Suppressor macrophage treated with lipopolysaccharide for 4 hours (primary cell): Measurements from ENCODE around the gene CDK5R2.

Experiments
- DNase-seq: peaks from one replicate; pipeline ENCODE4 v3.0.0-alpha.2; 2020

CDK5R2 gene

DNA sequence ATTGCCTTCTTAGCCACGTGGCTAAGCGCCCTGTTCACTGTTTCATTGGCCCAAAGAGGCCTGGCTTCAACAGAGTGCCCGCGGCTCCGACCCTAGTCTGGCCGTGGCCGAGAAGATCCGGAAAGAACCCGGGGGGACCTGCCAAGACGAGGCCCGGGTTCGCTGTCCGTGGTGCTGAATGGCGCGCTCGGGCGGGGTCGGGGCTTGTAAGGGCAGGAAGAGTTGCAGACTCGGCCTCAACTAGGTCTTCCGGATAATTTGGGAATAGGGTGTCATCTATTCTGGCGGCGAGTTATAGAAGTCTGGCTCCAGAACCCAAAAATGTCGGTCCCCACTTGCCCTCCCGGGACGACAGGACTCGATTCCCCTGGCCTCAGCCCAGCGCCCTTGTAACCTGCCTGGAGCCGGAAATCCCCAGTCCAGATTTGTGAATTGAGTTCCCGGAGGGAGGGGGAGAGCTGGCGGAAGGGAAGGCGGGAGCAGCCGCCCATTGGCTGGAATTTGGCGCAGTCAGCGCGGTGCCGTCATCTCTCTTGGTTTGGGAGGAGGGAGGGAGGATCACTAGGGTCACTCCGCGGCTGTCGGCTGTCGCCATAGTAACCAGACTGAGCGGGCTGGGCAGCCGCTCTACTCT is 3.5 kb downstream of the CDK5R2 start:
- peak; percentile 41 for DNase-seq

DNA sequence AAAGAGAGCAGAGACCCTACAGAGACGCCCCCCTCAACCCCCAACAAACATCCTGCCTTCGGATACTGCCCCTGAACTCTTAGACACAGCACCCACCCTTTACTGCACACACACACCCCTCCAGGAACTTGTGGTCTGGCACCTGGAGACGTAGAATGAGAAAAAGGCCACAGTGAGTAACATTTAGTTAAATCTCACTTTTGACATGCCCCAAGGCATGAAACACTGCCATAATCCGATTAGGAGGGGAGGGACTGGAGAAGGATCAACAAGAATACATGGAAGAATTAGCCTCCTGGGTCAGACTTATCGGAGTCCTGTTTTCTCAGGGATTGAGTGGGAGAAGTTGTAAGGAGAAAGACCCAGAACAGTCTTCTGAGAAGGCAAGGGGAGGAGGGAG is 4.1 kb downstream of the CDK5R2 start:
- no peak for DNase-seq

DNA sequence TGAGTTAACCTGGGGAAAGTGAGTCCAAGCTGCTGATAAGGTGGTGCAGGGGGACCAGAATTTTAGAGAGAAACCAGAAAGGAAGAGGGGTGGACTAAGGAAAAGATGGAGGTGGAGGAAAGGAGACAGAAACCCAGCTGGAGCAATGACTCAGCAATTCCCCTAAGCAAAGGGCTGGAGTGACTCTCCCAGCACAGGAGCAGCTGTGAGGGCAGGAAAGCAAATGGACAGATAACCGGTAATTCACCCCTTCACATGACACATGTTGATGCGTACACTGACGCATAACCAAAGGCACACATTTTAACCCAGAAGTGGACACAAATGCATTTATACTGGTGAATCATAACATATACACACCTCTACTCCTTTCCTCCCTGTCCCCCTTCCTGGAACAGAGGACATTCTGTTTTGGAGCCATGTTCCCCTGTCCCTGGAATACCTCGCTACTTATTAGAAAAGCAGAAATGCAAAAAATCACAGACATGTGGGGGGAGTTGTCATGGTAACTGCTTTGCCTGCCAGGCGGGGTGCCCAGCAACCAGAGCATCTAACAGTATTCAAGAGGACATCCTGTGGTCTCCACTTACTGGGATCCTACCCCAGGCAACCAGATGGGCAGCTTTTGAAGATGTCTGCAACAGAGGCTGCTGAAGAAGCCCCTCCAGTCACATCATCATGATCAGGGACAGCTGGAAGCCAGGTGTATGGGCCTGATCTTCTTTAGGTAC is 4.7 kb downstream of the CDK5R2 start:
- no peak for DNase-seq

DNA sequence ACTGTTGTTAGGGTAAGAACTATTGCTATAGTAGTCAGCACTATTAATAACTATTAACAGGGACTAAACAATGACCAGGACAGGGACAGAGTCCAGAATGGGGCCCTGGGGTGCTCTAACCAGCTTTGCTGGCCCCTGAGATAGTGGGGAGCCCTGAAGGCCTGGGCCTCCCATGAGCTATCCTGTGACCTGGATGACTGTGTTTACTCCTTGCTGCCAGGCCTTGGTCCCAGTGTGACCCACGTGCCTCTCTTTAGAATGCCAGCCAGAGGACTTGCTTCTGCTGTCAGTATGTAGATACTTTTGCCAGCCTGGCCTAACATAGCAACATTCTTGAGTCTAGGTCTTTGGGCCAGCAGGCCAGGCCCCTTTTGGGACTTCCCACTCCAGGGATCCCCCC is 11.4 kb downstream of the CDK5R2 start:
- no peak for DNase-seq

DNA sequence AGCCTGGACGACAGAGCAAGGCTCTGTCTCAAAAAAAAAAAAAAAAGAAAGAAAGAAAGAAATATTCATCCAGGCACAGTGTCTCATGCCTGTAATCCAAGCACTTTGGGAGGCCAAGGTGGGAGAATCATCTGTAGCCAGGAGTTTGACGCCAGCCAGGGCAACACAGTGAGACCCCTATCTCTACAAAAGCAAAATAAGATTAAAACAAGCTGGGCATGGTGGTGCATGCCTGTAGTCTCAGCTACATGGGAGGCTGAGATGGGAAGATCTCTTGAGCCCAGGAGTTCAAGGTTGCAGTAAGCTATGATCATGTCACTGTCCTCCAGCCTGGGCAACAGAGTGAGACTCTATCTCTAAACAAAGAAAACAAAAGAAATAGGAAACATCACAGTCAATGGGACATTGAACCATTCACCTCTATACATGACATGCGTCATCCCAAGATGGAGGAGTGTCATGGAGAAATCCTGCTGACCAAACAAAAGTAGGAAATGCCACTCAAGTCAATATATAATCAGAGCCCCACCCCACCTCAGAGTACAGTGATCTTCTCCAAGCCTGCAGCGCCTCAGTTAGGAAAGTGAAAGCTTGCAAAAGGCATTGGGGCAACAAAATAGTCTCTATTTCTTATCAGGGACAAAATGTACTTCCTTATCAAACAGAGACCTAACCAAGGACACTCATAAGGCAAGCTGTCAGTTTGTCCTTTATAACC is 15.8 kb downstream of the CDK5R2 start:
- DNase-seq, result no peak

DNA sequence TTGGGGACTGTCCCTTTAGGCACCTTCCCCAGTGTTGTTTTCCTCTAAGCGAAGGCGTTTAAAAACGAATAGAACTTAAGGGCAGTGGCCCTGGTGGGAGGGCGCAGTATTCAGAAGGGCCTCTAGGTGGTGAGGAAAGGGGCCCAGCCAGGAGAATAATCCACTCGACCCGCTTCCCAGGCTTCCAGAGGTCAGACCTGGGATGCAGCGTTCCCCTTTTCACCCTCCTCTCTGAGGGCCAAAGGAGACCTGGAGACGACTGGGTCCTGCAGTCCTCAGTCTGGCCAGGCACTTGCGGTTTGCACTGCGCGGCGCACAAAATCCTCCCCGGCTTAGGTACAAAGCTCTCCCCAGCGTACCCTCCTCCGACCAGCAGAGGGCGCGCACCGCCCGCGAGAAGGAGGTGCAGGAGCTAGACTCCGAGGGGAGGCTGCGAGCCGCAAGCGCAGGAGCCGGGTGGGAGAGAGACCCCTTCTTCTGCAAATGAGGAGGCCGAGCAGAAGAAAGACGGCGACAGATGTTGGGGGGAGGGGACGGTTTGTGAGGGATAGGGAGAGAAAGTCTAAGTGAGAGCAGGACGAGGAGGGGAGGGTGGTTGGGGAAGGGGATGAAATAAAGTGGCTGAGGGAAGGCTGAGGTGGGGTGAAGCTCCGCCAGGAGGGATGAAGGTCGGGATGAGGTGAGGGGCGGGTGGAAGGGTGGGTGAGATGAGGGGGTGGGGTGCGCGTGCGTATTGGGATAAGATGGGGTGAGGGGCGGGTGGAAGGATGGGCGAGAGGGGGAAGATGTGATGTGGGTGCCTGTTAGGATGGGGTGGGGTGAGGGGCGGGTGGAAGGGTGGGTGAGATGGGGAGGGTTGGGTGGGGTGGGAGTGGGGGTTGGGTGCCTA is 20.6 kb downstream of the CDK5R2 start:
- DNase-seq, result peak; percentile 88

DNA sequence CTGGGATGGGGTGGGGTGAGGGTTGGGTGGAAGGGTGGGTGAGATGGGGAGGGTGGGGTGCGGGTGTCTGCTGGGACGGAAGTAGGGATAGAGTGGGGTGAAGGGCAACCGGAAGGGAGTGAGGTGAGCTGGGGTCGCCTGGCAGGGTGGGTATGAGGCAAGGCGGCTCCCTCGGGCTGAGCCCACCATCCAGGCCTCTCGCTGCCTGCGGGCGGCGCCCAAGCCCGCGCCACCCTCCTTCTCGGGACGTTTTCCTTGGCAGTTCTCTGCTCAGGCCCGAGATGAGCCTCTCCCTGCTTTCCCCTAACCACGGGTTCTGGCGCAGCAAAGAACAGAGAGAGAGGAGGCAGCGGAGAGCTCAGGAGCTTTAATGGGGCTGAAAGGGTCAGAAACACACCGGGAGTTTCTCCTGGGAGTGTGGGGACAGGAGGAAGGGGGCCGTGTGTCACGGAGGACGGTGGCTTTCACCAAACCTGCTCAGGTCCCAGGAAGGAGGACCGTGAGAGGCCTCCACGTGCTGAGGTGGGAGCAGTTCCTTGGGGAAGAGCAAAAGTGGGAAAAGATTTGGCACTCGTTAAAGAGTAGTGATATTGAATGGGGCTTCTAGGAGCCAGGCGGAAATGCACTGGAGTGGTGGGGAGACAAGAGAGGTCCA is 21.4 kb downstream of the CDK5R2 start:
- DNase-seq, result no peak

DNA sequence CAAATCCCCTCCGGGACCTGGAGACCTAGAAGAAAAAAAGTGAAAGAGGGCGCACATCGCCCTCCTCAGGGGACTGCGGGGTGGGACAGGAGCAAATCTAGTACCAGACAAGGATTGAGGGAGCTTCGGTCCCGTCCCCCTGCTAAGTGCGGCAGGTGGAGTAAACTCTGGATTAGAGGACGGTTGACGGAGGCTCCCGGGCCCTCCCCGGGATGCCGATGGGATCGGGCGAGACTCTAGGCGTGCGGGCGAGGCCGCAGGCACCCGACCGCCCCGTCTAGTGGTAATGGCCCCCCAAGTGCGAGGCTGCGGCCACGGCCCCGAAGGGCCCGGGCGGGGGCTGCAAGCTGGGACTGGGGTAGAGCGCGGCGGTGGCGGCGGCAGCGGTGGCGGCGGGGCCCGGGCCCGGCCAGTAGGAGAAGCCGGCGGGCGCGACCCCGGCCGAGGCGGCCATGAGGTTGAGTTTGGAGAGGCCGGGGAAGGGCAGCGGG is 22.0 kb downstream of the CDK5R2 start:
- DNase-seq, result no peak

DNA sequence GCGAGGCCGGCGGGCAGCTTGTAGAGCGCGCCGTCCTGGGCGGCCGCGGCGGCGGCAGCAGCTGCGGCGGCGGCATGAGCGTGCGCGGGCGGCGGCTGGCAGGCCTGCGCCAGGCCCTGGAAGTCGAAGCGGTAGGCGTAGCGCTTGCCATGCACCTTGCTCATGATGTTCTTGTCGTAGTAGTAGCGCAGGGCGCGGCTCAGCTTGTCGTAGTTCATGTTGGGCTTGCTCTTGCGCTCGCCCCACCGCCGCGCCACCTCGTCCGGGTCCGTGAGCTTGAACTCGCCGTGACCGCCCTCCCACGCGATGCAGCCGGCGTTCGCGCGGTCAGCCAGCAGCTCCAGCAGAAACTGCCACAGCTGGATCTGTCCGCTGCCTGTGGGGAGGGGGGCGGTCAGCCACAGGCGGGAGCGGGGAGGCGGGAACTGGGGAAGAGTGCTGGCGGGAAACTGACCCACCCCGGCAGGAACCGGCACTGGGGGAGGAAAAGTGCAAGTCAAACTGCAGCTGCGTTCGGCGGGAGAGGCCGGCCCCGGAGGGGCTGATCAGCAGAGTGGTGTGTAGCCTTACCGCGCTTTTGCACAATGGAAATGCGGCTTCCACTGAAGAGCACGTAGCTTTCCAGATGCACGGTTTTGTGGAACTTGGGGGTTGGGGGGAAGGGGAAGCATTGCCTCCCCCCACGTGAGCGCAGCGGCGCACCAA is 22.6 kb downstream of the CDK5R2 start:
- DNase-seq, result peak; percentile 11

DNA sequence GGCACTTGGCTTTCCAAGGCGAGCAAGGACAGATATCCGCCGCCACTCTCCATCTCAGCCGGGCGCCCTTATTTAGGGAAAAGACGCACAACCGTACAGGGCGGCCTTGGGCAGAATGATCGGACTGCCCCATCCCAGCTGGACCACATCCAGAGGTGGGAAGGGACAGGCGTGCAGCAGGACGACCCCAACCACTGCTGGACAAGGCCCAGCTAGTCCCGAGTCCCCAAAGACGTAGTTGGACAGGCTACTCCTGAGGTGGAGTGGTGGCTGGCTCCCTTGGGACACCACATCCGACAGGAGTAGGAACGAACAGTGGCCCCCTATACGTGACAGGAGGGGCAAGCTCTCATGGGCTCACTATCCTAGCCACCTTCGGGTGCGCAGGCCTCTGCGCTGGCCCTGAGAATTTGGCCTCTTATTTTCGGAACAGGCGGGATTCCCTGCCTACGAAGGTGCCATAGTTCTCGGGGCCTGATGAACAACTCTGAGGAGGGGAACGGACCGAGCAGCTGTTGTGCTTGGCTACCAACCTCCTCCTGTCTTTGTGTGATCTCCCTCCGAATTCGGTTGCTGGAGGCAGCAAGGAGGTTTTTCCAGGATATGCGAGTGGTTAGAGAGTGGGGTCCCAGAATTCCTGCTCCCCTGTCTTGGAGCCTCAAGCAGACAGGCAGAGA is 23.3 kb downstream of the CDK5R2 start:
- no peak for DNase-seq

DNA sequence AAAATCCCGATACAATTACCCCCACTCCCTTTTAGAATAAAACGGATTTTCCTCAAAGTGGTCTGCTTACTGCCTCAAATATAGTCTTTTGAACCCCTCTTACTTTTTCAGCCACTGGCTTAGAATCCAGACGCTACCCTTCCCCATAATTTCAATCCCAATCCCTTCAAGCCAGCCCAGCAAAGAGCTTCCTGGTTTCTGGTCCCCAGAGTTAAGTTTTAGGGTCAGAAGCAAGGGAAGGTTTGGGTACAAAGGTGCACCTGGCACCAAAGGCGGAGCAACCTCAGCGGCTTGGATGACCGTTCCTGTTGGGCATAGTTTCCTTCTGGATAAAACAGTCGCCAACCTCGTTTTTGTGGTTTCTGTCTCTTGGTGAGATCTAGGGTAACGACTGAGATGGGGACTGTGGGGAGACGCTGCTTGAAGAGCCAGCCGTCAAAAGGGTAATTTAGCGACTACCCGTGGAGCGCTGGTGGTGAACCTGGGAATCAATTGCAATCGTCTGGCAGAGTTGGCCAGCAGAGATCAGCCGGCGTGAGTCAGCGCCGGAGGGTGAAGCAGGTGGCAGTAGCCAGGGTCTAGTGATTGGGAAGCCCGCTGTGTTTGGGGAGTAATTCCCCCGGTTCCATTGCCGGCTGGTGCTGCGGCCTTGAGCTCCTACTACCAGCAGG is 23.9 kb downstream of the CDK5R2 start:
- DNase-seq, result no peak

DNA sequence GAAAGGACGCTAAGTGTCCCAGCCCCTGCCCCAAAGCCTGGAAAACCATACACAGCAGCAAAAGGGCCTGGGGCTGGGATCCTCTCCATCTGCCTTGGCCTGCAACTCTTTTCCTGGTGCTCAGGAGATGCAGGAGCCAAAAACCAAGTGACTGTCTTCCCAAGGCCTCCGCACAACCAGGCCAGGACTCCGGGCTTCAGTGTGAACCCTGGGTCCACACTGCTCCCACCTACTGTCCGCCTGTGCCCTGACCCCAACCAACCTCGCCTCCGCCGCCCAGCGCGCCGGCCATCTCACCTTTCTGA is 24.4 kb downstream of the CDK5R2 start:
- DNase-seq, result no peak

DNA sequence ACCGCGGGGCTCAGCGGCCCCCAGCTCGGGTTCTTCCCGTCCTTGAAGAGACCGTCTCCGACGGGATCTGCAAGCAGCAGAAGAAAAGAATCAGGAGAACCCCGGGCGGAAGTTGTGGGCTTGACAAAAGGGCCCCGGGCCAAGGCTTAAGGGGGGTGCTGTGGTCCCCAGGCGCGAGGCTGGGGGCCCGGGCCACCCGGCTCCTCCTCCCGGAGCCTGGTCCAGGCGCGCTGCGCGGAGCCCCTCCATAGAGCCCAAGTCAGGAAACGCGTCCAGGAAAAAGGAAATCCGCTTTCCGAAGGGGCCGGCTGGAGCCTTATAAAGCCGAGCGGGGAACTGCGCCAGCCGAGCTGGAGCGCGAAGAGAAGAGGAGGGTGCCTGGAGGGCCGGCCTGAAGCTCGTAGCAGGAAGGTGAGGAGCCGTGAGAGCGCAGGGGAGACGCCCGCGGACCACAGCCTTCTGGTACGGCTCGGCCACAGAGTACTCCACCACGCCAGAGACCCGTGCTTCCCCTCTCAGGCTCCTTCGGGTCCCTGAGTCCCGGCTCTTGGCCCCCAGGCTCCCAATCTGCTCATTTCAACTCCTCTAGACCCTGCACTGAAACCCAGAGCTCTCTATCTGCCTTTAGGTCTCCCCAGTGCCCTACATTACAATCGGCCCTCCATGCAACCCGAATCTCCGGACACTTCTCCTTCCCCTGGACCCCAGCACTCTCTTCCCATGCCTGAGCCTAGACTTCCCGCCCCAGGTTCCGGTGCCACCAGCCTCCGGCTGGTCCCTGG is 25.0 kb downstream of the CDK5R2 start:
- no peak for DNase-seq

DNA sequence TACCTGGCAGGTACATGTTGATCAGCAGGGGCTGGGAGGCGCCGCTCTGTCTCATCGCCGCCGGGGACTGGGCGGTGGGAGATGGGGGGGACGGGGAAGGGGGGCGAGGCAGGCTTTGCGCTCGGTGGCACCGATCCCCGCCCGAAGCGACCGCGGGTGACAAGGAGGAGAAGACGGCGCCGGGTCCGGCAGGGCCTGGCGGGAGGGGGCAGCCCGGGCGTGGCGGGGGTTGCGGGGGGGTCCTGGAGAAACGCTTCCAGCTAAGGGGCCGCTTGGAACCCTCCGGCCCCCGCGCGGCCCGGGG is 25.5 kb downstream of the CDK5R2 start, which contains the start of gene FEV:
Gene FEV (minus strand): TSS at position 164 of the 304 bp plus-strand sequence. CDS start 109 bp downstream, at position 55.
- DNase-seq, result no peak

DNA sequence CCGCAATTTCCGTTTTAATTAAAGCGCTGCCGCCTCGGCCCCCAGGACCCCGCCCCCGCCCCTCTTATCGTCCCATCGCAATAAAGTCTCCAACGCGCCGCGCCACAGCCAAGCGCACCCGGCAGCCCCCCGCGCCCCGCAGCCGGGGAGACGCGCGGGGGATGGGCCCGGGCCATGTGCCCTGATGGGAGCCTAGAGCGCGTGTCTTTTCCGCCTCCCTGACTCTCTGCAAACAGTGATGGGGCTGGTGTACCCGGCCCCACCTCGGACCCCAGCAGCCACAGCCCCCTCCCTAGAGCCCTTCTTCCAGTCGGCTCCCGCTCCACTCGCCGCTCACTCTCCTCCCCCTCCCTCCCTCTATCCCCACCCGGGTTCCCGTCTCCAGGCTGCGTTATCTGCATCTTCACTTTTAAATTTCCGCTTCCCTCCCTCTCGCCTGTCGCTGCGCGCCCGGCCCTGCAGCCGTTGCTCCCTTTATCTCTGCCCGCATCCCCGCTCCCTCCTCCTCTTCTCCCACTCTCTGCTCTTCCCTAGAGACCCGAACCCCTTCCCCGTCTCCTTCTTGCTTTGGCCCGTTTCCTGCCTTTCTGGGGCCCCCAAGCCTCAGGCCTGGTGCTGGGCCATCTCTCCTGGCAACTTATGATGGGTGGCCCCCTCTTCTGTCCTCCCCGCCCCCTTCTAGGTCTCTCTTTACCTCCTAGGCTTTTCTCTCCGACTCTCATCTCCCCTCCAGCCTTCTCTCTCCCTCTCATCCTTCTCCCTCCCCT is 26.0 kb downstream of the CDK5R2 start:
- no peak for DNase-seq

DNA sequence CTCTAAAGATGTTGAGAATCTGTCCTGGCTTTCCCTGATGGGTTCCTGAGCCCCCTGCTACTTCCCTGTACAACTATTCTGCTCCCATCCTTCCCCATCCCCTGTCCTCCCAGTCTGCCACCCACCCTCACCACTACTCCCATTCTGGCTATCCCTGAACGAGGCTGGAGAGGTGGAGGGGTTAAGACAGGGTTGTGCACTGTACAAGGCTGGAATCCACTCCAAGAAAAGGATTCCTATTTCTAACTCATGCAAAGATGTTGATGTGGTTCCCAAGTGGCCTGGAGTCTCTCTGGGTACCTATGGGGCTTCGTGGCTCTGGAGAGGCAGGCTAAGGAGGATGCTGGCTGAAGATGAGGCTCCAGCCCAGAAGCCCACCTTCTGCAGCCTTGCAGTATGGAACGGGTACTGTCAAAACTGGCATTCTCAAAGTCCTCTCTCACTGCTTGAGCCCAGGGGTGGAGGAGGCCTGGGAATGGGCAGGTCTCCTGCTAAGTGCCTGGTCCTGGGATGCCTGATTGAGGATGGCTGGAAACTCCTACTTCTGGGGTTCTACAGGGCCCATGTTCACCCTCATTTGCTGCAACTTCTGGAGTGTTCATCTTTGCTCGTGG is 26.8 kb downstream of the CDK5R2 start:
- no peak for DNase-seq

DNA sequence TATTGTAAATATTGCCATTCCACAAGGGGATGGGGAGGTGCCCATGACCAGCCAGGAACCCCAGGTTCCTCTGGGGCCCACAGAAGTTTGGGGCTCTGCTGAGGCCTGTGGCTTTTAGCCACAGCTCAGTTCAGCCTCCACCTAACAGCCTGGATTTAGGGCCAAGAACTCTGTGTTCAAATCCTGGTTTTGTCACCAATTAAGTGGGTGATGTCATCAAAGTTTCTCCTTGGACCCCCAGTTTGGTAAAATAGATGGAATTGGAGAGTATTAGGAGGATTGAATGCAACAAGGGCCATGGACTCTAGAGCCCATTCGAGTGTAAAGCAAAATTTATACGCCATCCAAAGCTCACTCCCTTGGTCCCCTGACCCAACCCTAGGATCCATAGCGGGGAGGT is 28.7 kb downstream of the CDK5R2 start:
- no peak for DNase-seq

DNA sequence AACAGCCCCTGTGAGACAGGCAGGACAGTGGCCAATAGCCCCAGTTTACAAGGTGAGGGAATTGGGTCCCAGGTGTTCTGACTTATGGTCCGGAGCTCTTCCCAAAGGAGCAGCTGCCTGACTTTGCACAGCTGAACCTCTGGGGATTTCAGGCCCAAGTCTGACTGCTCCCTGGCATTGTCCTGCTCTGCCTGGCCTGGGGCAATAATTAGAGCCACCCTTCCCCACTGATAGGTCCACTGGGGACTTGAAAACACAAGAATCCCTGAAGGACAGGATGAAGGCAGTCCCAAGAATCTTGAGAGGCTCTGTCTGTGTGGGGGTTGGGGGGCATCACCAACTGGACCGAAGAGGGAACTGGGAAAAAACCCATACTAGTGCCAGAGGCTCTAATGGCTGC is 29.2 kb downstream of the CDK5R2 start:
- no peak for DNase-seq

DNA sequence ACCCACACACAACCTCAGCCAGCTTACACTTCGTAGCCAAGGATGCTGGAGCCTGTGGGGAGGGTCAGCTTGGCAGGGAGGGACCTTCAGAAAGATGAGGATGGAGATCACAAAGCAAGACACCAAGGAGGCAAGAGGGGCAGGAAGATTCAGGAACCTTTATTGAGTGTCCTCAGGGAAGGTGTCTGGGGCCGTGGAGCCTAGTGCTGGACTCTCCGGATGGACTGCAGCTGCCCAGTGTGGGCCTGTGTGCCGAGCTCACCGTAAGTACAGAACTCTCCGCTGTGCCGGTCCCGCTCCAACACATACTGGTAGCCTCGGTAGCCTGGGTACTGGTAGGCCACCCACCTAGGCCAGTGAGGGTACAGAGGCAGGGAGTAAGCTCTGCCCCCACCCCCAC is 30.6 kb downstream of the CDK5R2 start:
- DNase-seq, result no peak
